ENCODE data around the gene TMEM158.
A peak's percentile ranks its signal among the peaks of the same experiment; 100 is the strongest.

TMEM158 gene

GRCh38 chr3:45226206-45226915, at the start of gene TMEM158:
Gene TMEM158 (minus strand): TSS chr3:45226287. CDS start chr3:45226027, 260 bp downstream.
- no peak within 1 kb of the TSS for H2AFZ ChIP-seq (ENCODE audit: low read length)
- peak; percentile 83 for DNase-seq

GRCh38 chr3:45275006-45275704, 49.1 kb upstream of the TMEM158 start:
- Histone ChIP-seq H3K4me1 (ENCODE audit: low read length) (no peaks in the 10 kb centered on the region), H3K9me2 (replicated peaks; ENCODE audit: insufficient read depth, low read length) (no peaks in the 10 kb centered on the region), H3K27me3 (replicated peaks; ENCODE audit: insufficient read depth, low read length) (no peaks in the 10 kb centered on the region), H3F3A (ENCODE audit: insufficient read depth, low read length) (no peaks in the 10 kb centered on the region), H4K20me1 (ENCODE audit: insufficient read depth, low read length) (no peaks in the 10 kb centered on the region), H3K9me3 (replicated peaks; ENCODE audit: insufficient read depth, low read length) (no peaks in the 10 kb centered on the region), H3K79me2 (ENCODE audit: low read length) (no peaks in the 10 kb centered on the region), H2AFZ (ENCODE audit: low read length) (no peak overlapping the region), H3K36me3 (replicated peaks; ENCODE audit: insufficient read depth, low read length) (no peaks in the 10 kb centered on the region), H3K27ac (ENCODE audit: low read length) (no peak overlapping the region), H3K4me3 (ENCODE audit: low read length) (no peak overlapping the region), H3K9ac (ENCODE audit: low read length) (no peak overlapping the region), H3K4me2 (ENCODE audit: low read depth, low read length) (no peak overlapping the region)
- TF ChIP-seq EZH2 (optimal IDR thresholded peaks at IDR 0.05; ENCODE audit: low read depth, low read length) = no peak
- TF ChIP-seq EZH2phosphoT487 (IDR thresholded peaks at IDR 0.05; ENCODE audit: low read length) = no peak
- TF ChIP-seq CTCF (IDR thresholded peaks at IDR 0.05; ENCODE audit: low read length) = no peak
- DNase-seq = no peak

More at GRCh38 chr3:45226206-45226915, at the start of gene TMEM158:
- no peak within 1 kb of the TSS for H3K27ac ChIP-seq (ENCODE audit: low read length)
- no peak within 1 kb of the TSS for H3K9ac ChIP-seq (ENCODE audit: low read length)
- no peaks in the 10 kb centered on the region for H3K9me2 ChIP-seq (replicated peaks; ENCODE audit: insufficient read depth, low read length)
- H3F3A ChIP-seq (ENCODE audit: insufficient read depth, low read length) = no peaks in the 10 kb centered on the region
- H3K4me1 ChIP-seq (ENCODE audit: low read length) = no peaks in the 10 kb centered on the region
- H3K9me3 ChIP-seq (replicated peaks; ENCODE audit: insufficient read depth, low read length) = no peaks in the 10 kb centered on the region
- no peaks in the 10 kb centered on the region for H3K36me3 ChIP-seq (replicated peaks; ENCODE audit: insufficient read depth, low read length)
- peaks cover 31% of the 10 kb centered on the region for H3K27me3 ChIP-seq (replicated peaks; ENCODE audit: insufficient read depth, low read length)
- H4K20me1 ChIP-seq (ENCODE audit: insufficient read depth, low read length) = no peaks in the 10 kb centered on the region
- H3K4me2 ChIP-seq (ENCODE audit: low read depth, low read length) = peak within 1 kb of the TSS; percentile 73
- peak within 1 kb of the TSS; percentile 56 for H3K4me3 ChIP-seq (ENCODE audit: low read length)
- no peaks in the 10 kb centered on the region for H3K79me2 ChIP-seq (ENCODE audit: low read length)
- TF ChIP-seq CTCF (IDR thresholded peaks at IDR 0.05; ENCODE audit: low read length) = no peak
- no peak for TF ChIP-seq EZH2 (optimal IDR thresholded peaks at IDR 0.05; ENCODE audit: low read depth, low read length)
- no peak for TF ChIP-seq EZH2phosphoT487 (IDR thresholded peaks at IDR 0.05; ENCODE audit: low read length)

GRCh38 chr3:45273681-45274515, 47.8 kb upstream of the TMEM158 start:
- Histone ChIP-seq H3K4me3 (ENCODE audit: low read length) (no peak overlapping the region), H3K79me2 (ENCODE audit: low read length) (no peaks in the 10 kb centered on the region), H3K27me3 (replicated peaks; ENCODE audit: insufficient read depth, low read length) (no peaks in the 10 kb centered on the region), H3K27ac (ENCODE audit: low read length) (no peak overlapping the region), H4K20me1 (ENCODE audit: insufficient read depth, low read length) (no peaks in the 10 kb centered on the region), H3K9me3 (replicated peaks; ENCODE audit: insufficient read depth, low read length) (no peaks in the 10 kb centered on the region), H3K9ac (ENCODE audit: low read length) (no peak overlapping the region), H3K36me3 (replicated peaks; ENCODE audit: insufficient read depth, low read length) (no peaks in the 10 kb centered on the region), H3K4me2 (ENCODE audit: low read depth, low read length) (no peak overlapping the region), H3F3A (ENCODE audit: insufficient read depth, low read length) (no peaks in the 10 kb centered on the region), H2AFZ (ENCODE audit: low read length) (no peak overlapping the region), H3K4me1 (ENCODE audit: low read length) (no peaks in the 10 kb centered on the region), H3K9me2 (replicated peaks; ENCODE audit: insufficient read depth, low read length) (no peaks in the 10 kb centered on the region)
- no peak for DNase-seq
- TF ChIP-seq EZH2 (optimal IDR thresholded peaks at IDR 0.05; ENCODE audit: low read depth, low read length) (no peak), EZH2phosphoT487 (IDR thresholded peaks at IDR 0.05; ENCODE audit: low read length) (no peak), CTCF (IDR thresholded peaks at IDR 0.05; ENCODE audit: low read length) (no peak)
